GM12892 (cell line): ENCODE measurements around the gene SLC16A3.

Source experiments
- POLR2A ChIP-seq: IDR thresholded peaks from 2 replicates; pipeline ENCODE4 v1.6.1; 2011; ENCODE audit warnings: low read depth, low read length, control low read depth
- POLR2AphosphoS5 ChIP-seq: IDR thresholded peaks from 2 replicates; pipeline ENCODE4 v1.6.1; 2011; ENCODE audit warnings: low read depth, low read length, control low read depth
- TAF1 ChIP-seq: IDR thresholded peaks from 2 replicates; pipeline ENCODE4 v1.6.1; 2011; ENCODE audit warnings: low read depth, mild to moderate bottlenecking, control low read depth, low read length, borderline replicate concordance

- TF ChIP-seq POLR2AphosphoS5 (no peak), POLR2A (no peak), TAF1 (no peak)
These were observed 49.5 kb downstream of the SLC16A3 start for GRCh38 chr17:82278308-82278707.
